ENCODE data around the gene LOC101059915.
"Not testable (repeated sequence)": the region's sequence is repeated elsewhere in the genome, so short reads cannot be mapped to it uniquely, and the experiment has no call there.

The LOC101059915 gene

GRCh38 chrX:71677195-71677594 is 9.8 kb downstream of the LOC101059915 start:
- H3K4me1 ChIP-seq (ENCODE audit: control insufficient read depth, insufficient read depth, low read length); H3K9ac ChIP-seq (ENCODE audit: low read length); H3K4me3 ChIP-seq (ENCODE audit: low read length); H3K9me3 ChIP-seq (ENCODE audit: control insufficient read depth, low read length); DNase-seq (ENCODE audit: low read depth); H3K36me3 ChIP-seq (ENCODE audit: control insufficient read depth, insufficient read depth, low read length, severe bottlenecking): not testable (repeated sequence)
- H3K27me3 ChIP-seq (replicated peaks; ENCODE audit: control insufficient read depth, insufficient read depth, low read length) = peaks cover 29% of the 10 kb centered on the region

GRCh38 chrX:71679575-71680207 is 12.3 kb downstream of the LOC101059915 start:
- Histone ChIP-seq H3K9ac (ENCODE audit: low read length) (no peak overlapping the region), H3K4me3 (ENCODE audit: low read length) (no peak overlapping the region), H3K27me3 (replicated peaks; ENCODE audit: control insufficient read depth, insufficient read depth, low read length) (peaks cover 24% of the 10 kb centered on the region), H3K9me3 (ENCODE audit: control insufficient read depth, low read length) (peaks cover 3% of the 10 kb centered on the region), H3K4me1 (ENCODE audit: control insufficient read depth, insufficient read depth, low read length) (no peaks in the 10 kb centered on the region), H3K36me3 (ENCODE audit: control insufficient read depth, insufficient read depth, low read length, severe bottlenecking) (no peaks in the 10 kb centered on the region)
- no peak for DNase-seq (ENCODE audit: low read depth)

GRCh38 chrX:71696641-71697465 is 29.5 kb downstream of the LOC101059915 start:
- H3K9ac ChIP-seq (ENCODE audit: low read length); DNase-seq (ENCODE audit: low read depth); H3K36me3 ChIP-seq (ENCODE audit: control insufficient read depth, insufficient read depth, low read length, severe bottlenecking); H3K9me3 ChIP-seq (ENCODE audit: control insufficient read depth, low read length); H3K4me3 ChIP-seq (ENCODE audit: low read length); H3K27me3 ChIP-seq (replicated peaks; ENCODE audit: control insufficient read depth, insufficient read depth, low read length); H3K4me1 ChIP-seq (ENCODE audit: control insufficient read depth, insufficient read depth, low read length): not testable (repeated sequence)

- H3K4me3 ChIP-seq (ENCODE audit: low read length); DNase-seq (ENCODE audit: low read depth); H3K9ac ChIP-seq (ENCODE audit: low read length); H3K9me3 ChIP-seq (ENCODE audit: control insufficient read depth, low read length); H3K36me3 ChIP-seq (ENCODE audit: control insufficient read depth, insufficient read depth, low read length, severe bottlenecking); H3K27me3 ChIP-seq (replicated peaks; ENCODE audit: control insufficient read depth, insufficient read depth, low read length); H3K4me1 ChIP-seq (ENCODE audit: control insufficient read depth, insufficient read depth, low read length): not testable (repeated sequence)
These were observed 30.3 kb downstream of the LOC101059915 start for GRCh38 chrX:71697466-71698298.

- H3K9ac ChIP-seq (ENCODE audit: low read length); H3K9me3 ChIP-seq (ENCODE audit: control insufficient read depth, low read length); H3K4me1 ChIP-seq (ENCODE audit: control insufficient read depth, insufficient read depth, low read length); H3K27me3 ChIP-seq (replicated peaks; ENCODE audit: control insufficient read depth, insufficient read depth, low read length); H3K36me3 ChIP-seq (ENCODE audit: control insufficient read depth, insufficient read depth, low read length, severe bottlenecking); DNase-seq (ENCODE audit: low read depth); H3K4me3 ChIP-seq (ENCODE audit: low read length): not testable (repeated sequence)
These were observed 31.1 kb downstream of the LOC101059915 start for GRCh38 chrX:71698299-71699022.

GRCh38 chrX:71699023-71699344 is 31.6 kb downstream of the LOC101059915 start:
- not testable (repeated sequence) for H3K9me3 ChIP-seq (ENCODE audit: control insufficient read depth, low read length); H3K4me1 ChIP-seq (ENCODE audit: control insufficient read depth, insufficient read depth, low read length); H3K36me3 ChIP-seq (ENCODE audit: control insufficient read depth, insufficient read depth, low read length, severe bottlenecking); H3K4me3 ChIP-seq (ENCODE audit: low read length); DNase-seq (ENCODE audit: low read depth); H3K27me3 ChIP-seq (replicated peaks; ENCODE audit: control insufficient read depth, insufficient read depth, low read length); H3K9ac ChIP-seq (ENCODE audit: low read length)

- not testable (repeated sequence) for DNase-seq (ENCODE audit: low read depth); H3K4me3 ChIP-seq (ENCODE audit: low read length); H3K9ac ChIP-seq (ENCODE audit: low read length); H3K36me3 ChIP-seq (ENCODE audit: control insufficient read depth, insufficient read depth, low read length, severe bottlenecking); H3K4me1 ChIP-seq (ENCODE audit: control insufficient read depth, insufficient read depth, low read length); H3K9me3 ChIP-seq (ENCODE audit: control insufficient read depth, low read length); H3K27me3 ChIP-seq (replicated peaks; ENCODE audit: control insufficient read depth, insufficient read depth, low read length)
These were observed 35.5 kb downstream of the LOC101059915 start for GRCh38 chrX:71702853-71703252.

- not testable (repeated sequence) for H3K27me3 ChIP-seq (replicated peaks; ENCODE audit: control insufficient read depth, insufficient read depth, low read length); H3K4me3 ChIP-seq (ENCODE audit: low read length); H3K9ac ChIP-seq (ENCODE audit: low read length); H3K36me3 ChIP-seq (ENCODE audit: control insufficient read depth, insufficient read depth, low read length, severe bottlenecking); H3K4me1 ChIP-seq (ENCODE audit: control insufficient read depth, insufficient read depth, low read length); H3K9me3 ChIP-seq (ENCODE audit: control insufficient read depth, low read length); DNase-seq (ENCODE audit: low read depth)
These were observed 46.7 kb downstream of the LOC101059915 start for GRCh38 chrX:71714064-71714463.

GRCh38 chrX:71715551-71715950 is 48.2 kb downstream of the LOC101059915 start:
- H3K4me1 ChIP-seq (ENCODE audit: control insufficient read depth, insufficient read depth, low read length); H3K4me3 ChIP-seq (ENCODE audit: low read length); H3K36me3 ChIP-seq (ENCODE audit: control insufficient read depth, insufficient read depth, low read length, severe bottlenecking); H3K9me3 ChIP-seq (ENCODE audit: control insufficient read depth, low read length); DNase-seq (ENCODE audit: low read depth); H3K9ac ChIP-seq (ENCODE audit: low read length); H3K27me3 ChIP-seq (replicated peaks; ENCODE audit: control insufficient read depth, insufficient read depth, low read length): not testable (repeated sequence)

GRCh38 chrX:71716323-71716722 is 49.0 kb downstream of the LOC101059915 start:
- H3K9me3 ChIP-seq (ENCODE audit: control insufficient read depth, low read length); H3K27me3 ChIP-seq (replicated peaks; ENCODE audit: control insufficient read depth, insufficient read depth, low read length); H3K4me3 ChIP-seq (ENCODE audit: low read length); H3K9ac ChIP-seq (ENCODE audit: low read length); H3K36me3 ChIP-seq (ENCODE audit: control insufficient read depth, insufficient read depth, low read length, severe bottlenecking); DNase-seq (ENCODE audit: low read depth); H3K4me1 ChIP-seq (ENCODE audit: control insufficient read depth, insufficient read depth, low read length): not testable (repeated sequence)

GRCh38 chrX:71718185-71718584 is 50.8 kb downstream of the LOC101059915 start, which contains the start of gene CXorf49:
Gene CXorf49 (minus strand): TSS chrX:71718285. CDS start chrX:71718151, 134 bp downstream.
- H3K4me3 ChIP-seq (ENCODE audit: low read length); H3K9ac ChIP-seq (ENCODE audit: low read length); H3K4me1 ChIP-seq (ENCODE audit: control insufficient read depth, insufficient read depth, low read length); H3K9me3 ChIP-seq (ENCODE audit: control insufficient read depth, low read length); DNase-seq (ENCODE audit: low read depth); H3K27me3 ChIP-seq (replicated peaks; ENCODE audit: control insufficient read depth, insufficient read depth, low read length); H3K36me3 ChIP-seq (ENCODE audit: control insufficient read depth, insufficient read depth, low read length, severe bottlenecking): not testable (repeated sequence)
